Keratinocyte (primary cell): ENCODE data around the gene RLBP1.

Experiments
- CTCF ChIP-seq, 3 experiments: IDR thresholded peaks in 1 of 3; conservative IDR thresholded peaks in 1 of 3; optimal IDR thresholded peaks in 1 of 3; 2 replicates in 2 of 3; 3 replicates in 1 of 3; pipeline versions ENCODE3 to v1.5.1; 2011; ENCODE audit warnings: low read length in 3 of 3, mild to moderate bottlenecking in 3 of 3, moderate library complexity in 2 of 3, control low read depth in 1 of 3, inconsistent platforms in 1 of 3; ENCODE audit not compliant: insufficient read depth in 2 of 3; ENCODE audit errors: extremely low read depth in 1 of 3
- EZH2 ChIP-seq: IDR thresholded peaks from one replicate; pipeline ENCODE4 v1.6.1; 2012; ENCODE audit warnings: inconsistent platforms, mild to moderate bottlenecking, low read length, moderate library complexity

DNA sequence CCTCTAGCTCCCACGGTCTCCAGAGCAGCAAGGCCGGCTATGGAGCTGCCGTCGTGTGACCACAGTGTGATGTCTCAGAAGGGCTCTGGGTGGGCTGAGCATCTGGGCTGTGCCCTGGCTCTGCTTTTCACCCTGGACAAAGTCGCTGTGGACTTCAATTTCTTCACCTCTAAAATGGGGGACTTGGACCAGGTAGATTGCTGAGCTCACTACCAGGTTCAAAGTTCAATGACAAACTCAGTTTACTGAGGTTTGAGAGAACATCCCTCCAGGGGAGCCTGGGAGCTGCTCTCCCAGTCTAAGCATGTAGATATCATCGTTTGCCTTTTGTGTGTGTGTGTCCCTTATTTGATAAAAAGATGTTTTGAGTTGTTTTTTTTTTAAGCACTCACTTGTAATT lies 25.1 kb downstream of the RLBP1 start:
- TF ChIP-seq CTCF (optimal IDR thresholded peaks at IDR 0.05 in 1 of 3, IDR thresholded peaks at IDR 0.05 in 1 of 3, conservative IDR thresholded peaks at IDR 0.05 in 1 of 3; ENCODE audit: extremely low read depth in 1 of 3, insufficient read depth in 2 of 3, low read length in 3 of 3) (no peak), EZH2 (no peak)
